GM19455 (cell line): ENCODE measurements around the gene TPP1.

Source experiments
- ATAC-seq: cut with Tn5 transposase; IDR thresholded peaks from one replicate; pipeline ENCODE4 v1.9.1; 2021; ENCODE audit not compliant: unreplicated experiment

The TPP1 gene

GRCh38 chr11:6647836-6648235 is 28.6 kb upstream of the TPP1 start:
- ATAC-seq, result no peak

- peak; percentile 92 for ATAC-seq
Measured at GRCh38 chr11:6646918-6647679, 27.9 kb upstream of the TPP1 start.

GRCh38 chr11:6646576-6646917 is 27.3 kb upstream of the TPP1 start:
- ATAC-seq, result no peak

- ATAC-seq, result no peak
Measured at GRCh38 chr11:6646071-6646470, 26.8 kb upstream of the TPP1 start.

GRCh38 chr11:6642957-6643356 is 23.7 kb upstream of the TPP1 start:
- no peak for ATAC-seq

GRCh38 chr11:6640985-6641701 is 21.9 kb upstream of the TPP1 start:
- ATAC-seq, result no peak

GRCh38 chr11:6640036-6640984 is 21.1 kb upstream of the TPP1 start:
- no peak for ATAC-seq

- ATAC-seq, result no peak
Measured at GRCh38 chr11:6638429-6638828, 19.2 kb upstream of the TPP1 start.

GRCh38 chr11:6637871-6638270 is 18.6 kb upstream of the TPP1 start:
- no peak for ATAC-seq

GRCh38 chr11:6636480-6636879 is 17.3 kb upstream of the TPP1 start:
- ATAC-seq, result no peak

- no peak for ATAC-seq
Measured at GRCh38 chr11:6635082-6635932, 16.1 kb upstream of the TPP1 start.

GRCh38 chr11:6634534-6634933 is 15.3 kb upstream of the TPP1 start:
- ATAC-seq, result no peak

- no peak for ATAC-seq
Measured at GRCh38 chr11:6633422-6634408, 14.5 kb upstream of the TPP1 start.

GRCh38 chr11:6632116-6633073 is 13.2 kb upstream of the TPP1 start:
- no peak for ATAC-seq

- ATAC-seq, result no peak
Measured at GRCh38 chr11:6631361-6631890, 12.2 kb upstream of the TPP1 start.

GRCh38 chr11:6630632-6631291 is 11.5 kb upstream of the TPP1 start:
- ATAC-seq, result no peak

GRCh38 chr11:6629892-6630631 is 10.8 kb upstream of the TPP1 start:
- ATAC-seq, result no peak
